ENCODE results near the gene AGPS.

AGPS gene

GRCh38 chr2:177552422-177553175, 160.0 kb downstream of the AGPS start:
- peak; percentile 89 for DNase-seq (ENCODE audit: low spot score)

- peak; percentile 45 for DNase-seq (ENCODE audit: low spot score)
These were observed 160.8 kb downstream of the AGPS start for GRCh38 chr2:177553176-177553884.

- DNase-seq (ENCODE audit: low spot score): no peak
These were observed 161.8 kb downstream of the AGPS start for GRCh38 chr2:177554365-177554764.

- no peak for DNase-seq (ENCODE audit: low spot score)
These were observed 163.6 kb downstream of the AGPS start for GRCh38 chr2:177556153-177556552.

- DNase-seq (ENCODE audit: low spot score): no peak
These were observed 165.2 kb downstream of the AGPS start for GRCh38 chr2:177557794-177558193.

GRCh38 chr2:177559638-177560037, 167.1 kb downstream of the AGPS start:
- no peak for DNase-seq (ENCODE audit: low spot score)

- DNase-seq (ENCODE audit: low spot score): no peak
These were observed 175.8 kb downstream of the AGPS start for GRCh38 chr2:177568390-177568789.

GRCh38 chr2:177568893-177569292, 176.3 kb downstream of the AGPS start:
- DNase-seq (ENCODE audit: low spot score): no peak

GRCh38 chr2:177572236-177572671, 179.7 kb downstream of the AGPS start:
- no peak for DNase-seq (ENCODE audit: low spot score)

- no peak for DNase-seq (ENCODE audit: low spot score)
These were observed 180.5 kb downstream of the AGPS start for GRCh38 chr2:177573120-177573519.

GRCh38 chr2:177574356-177574755, 181.8 kb downstream of the AGPS start:
- DNase-seq (ENCODE audit: low spot score): no peak

- DNase-seq (ENCODE audit: low spot score): no peak
These were observed 182.8 kb downstream of the AGPS start for GRCh38 chr2:177575358-177575757.

GRCh38 chr2:177577075-177577474, 184.5 kb downstream of the AGPS start:
- no peak for DNase-seq (ENCODE audit: low spot score)

- DNase-seq (ENCODE audit: low spot score): no peak
These were observed 185.9 kb downstream of the AGPS start for GRCh38 chr2:177578454-177578853.

GRCh38 chr2:177579486-177580036, 187.0 kb downstream of the AGPS start:
- DNase-seq (ENCODE audit: low spot score): no peak

GRCh38 chr2:177582000-177582399, 189.4 kb downstream of the AGPS start:
- DNase-seq (ENCODE audit: low spot score): no peak

GRCh38 chr2:177584030-177584692, 191.6 kb downstream of the AGPS start:
- DNase-seq (ENCODE audit: low spot score): no peak

- DNase-seq (ENCODE audit: low spot score): no peak
These were observed 192.8 kb downstream of the AGPS start for GRCh38 chr2:177585234-177585863.

- no peak for DNase-seq (ENCODE audit: low spot score)
These were observed 193.6 kb downstream of the AGPS start for GRCh38 chr2:177586154-177586553.

- no peak for DNase-seq (ENCODE audit: low spot score)
These were observed 194.8 kb downstream of the AGPS start for GRCh38 chr2:177587371-177587770.

GRCh38 chr2:177588671-177589070, 196.1 kb downstream of the AGPS start:
- DNase-seq (ENCODE audit: low spot score): no peak

GRCh38 chr2:177589186-177589585, 196.6 kb downstream of the AGPS start:
- DNase-seq (ENCODE audit: low spot score): no peak

All from putamen (tissue), 1 donor.